Keratinocyte (primary cell): ENCODE measurements around the gene NELL1.

Source experiments
- EZH2 ChIP-seq: IDR thresholded peaks from one replicate; pipeline ENCODE4 v1.6.1; 2012; ENCODE audit warnings: inconsistent platforms, mild to moderate bottlenecking, low read length, moderate library complexity
- TF ChIP-seq, protein P1 (sequence below), 3 experiments: IDR thresholded peaks in 1 of 3; conservative IDR thresholded peaks in 1 of 3; optimal IDR thresholded peaks in 1 of 3; 2 replicates in 2 of 3; 3 replicates in 1 of 3; pipeline versions ENCODE3 to v1.5.1; 2011; ENCODE audit warnings: low read length in 3 of 3, mild to moderate bottlenecking in 3 of 3, moderate library complexity in 2 of 3, control low read depth in 1 of 3, inconsistent platforms in 1 of 3; ENCODE audit not compliant: insufficient read depth in 2 of 3; ENCODE audit errors: extremely low read depth in 1 of 3

GRCh38 chr11:21104641-21105040 is 435.3 kb downstream of the NELL1 start:
- TF ChIP-seq, protein P1, sequence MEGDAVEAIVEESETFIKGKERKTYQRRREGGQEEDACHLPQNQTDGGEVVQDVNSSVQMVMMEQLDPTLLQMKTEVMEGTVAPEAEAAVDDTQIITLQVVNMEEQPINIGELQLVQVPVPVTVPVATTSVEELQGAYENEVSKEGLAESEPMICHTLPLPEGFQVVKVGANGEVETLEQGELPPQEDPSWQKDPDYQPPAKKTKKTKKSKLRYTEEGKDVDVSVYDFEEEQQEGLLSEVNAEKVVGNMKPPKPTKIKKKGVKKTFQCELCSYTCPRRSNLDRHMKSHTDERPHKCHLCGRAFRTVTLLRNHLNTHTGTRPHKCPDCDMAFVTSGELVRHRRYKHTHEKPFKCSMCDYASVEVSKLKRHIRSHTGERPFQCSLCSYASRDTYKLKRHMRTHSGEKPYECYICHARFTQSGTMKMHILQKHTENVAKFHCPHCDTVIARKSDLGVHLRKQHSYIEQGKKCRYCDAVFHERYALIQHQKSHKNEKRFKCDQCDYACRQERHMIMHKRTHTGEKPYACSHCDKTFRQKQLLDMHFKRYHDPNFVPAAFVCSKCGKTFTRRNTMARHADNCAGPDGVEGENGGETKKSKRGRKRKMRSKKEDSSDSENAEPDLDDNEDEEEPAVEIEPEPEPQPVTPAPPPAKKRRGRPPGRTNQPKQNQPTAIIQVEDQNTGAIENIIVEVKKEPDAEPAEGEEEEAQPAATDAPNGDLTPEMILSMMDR (optimal IDR thresholded peaks at IDR 0.05 in 1 of 3, IDR thresholded peaks at IDR 0.05 in 1 of 3, conservative IDR thresholded peaks at IDR 0.05 in 1 of 3; ENCODE audit: extremely low read depth in 1 of 3, insufficient read depth in 2 of 3, low read length in 3 of 3) = no peak
- no peak for TF ChIP-seq EZH2
